Mesodermal cell (in vitro differentiated cells): ENCODE measurements around the gene ASRGL1.
"Not testable (repeated sequence)": the region's sequence is repeated elsewhere in the genome, so short reads cannot be mapped to it uniquely, and the experiment has no call there.

Source experiments
- H3K27ac ChIP-seq: 2 replicates; pipeline ENCODE4 v1.7.0; 2013; ENCODE audit warnings: mild to moderate bottlenecking, low read depth, low read length, moderate library complexity; ENCODE audit not compliant: severe bottlenecking
- H3K36me3 ChIP-seq: 2 replicates; pipeline ENCODE4 v1.7.1; 2013; ENCODE audit warnings: mild to moderate bottlenecking, low read length, moderate library complexity; ENCODE audit not compliant: control insufficient read depth, insufficient read depth
- H3K4me1 ChIP-seq: one replicate; pipeline ENCODE4 v1.7.1; 2013; ENCODE audit warnings: mild to moderate bottlenecking, low read length; ENCODE audit not compliant: insufficient read depth, control insufficient read depth, poor library complexity, severe bottlenecking
- H3K4me3 ChIP-seq: 2 replicates; pipeline ENCODE4 v1.7.0; 2013; ENCODE audit warnings: low read length, control low read depth, mild to moderate bottlenecking; ENCODE audit not compliant: insufficient read depth, poor library complexity, severe bottlenecking; ENCODE audit errors: extremely low read depth
- H3K9me3 ChIP-seq: 2 replicates; pipeline ENCODE4 v1.7.1; 2013; ENCODE audit warnings: mild to moderate bottlenecking, low read length, moderate library complexity; ENCODE audit not compliant: control insufficient read depth
- WGBS, 2 experiments: methylation state at CpG; one replicate each; pipeline ENCODE4 v1.1.5; 2013; ENCODE audit warnings: missing lambda C conversion rate in 2 of 2; ENCODE audit not compliant: insufficient coverage in 2 of 2; 5-methylcytosine and 5-hydroxymethylcytosine counted together

The ASRGL1 gene

GRCh38 chr11:62326719-62327118 is 10.5 kb upstream of the ASRGL1 start:
- not testable (repeated sequence) for H3K4me3 ChIP-seq, H3K4me1 ChIP-seq, H3K27ac ChIP-seq, H3K36me3 ChIP-seq, H3K9me3 ChIP-seq
- 18 to 20% methylated on average over 2 to 3 of the region's 6 CpGs for WGBS, 2 experiments

- not testable (repeated sequence) for H3K36me3 ChIP-seq, H3K4me1 ChIP-seq, H3K4me3 ChIP-seq, H3K9me3 ChIP-seq, H3K27ac ChIP-seq
- 91 to 98% methylated on average over 4 to 9 of the region's 14 CpGs for WGBS, 2 experiments
These were observed 9.7 kb upstream of the ASRGL1 start for GRCh38 chr11:62327541-62327940.

GRCh38 chr11:62331264-62331663 is 6.0 kb upstream of the ASRGL1 start:
- H3K36me3 ChIP-seq, H3K9me3 ChIP-seq, H3K4me1 ChIP-seq, H3K4me3 ChIP-seq, H3K27ac ChIP-seq: not testable (repeated sequence)
- 80 to 96% methylated on average over 2 of the region's 3 CpGs for WGBS, 2 experiments

GRCh38 chr11:62333768-62334167 is 3.5 kb upstream of the ASRGL1 start:
- no peak overlapping the region for H3K4me3 ChIP-seq
- H3K9me3 ChIP-seq: no peaks in the 10 kb centered on the region
- 76 to 85% methylated on average over 3 to 4 of the region's 5 CpGs for WGBS, 2 experiments
- H3K27ac ChIP-seq: no peak overlapping the region
- no peaks in the 10 kb centered on the region for H3K36me3 ChIP-seq
- no peaks in the 10 kb centered on the region for H3K4me1 ChIP-seq

GRCh38 chr11:62336949-62337302 is 322 bp upstream of the ASRGL1 start:
- not testable (repeated sequence) for H3K27ac ChIP-seq, H3K4me1 ChIP-seq, H3K9me3 ChIP-seq, H3K36me3 ChIP-seq
- H3K4me3 ChIP-seq: peak overlapping the region; percentile 64
- whole genome bisulfite sequencing, 2 experiments: 83 to 84% methylated on average over 18 to 19 of the region's 19 CpGs

GRCh38 chr11:62338218-62338617 is 970 bp downstream of the ASRGL1 start:
- H3K9me3 ChIP-seq: no peaks in the 10 kb centered on the region
- WGBS, 2 experiments: 83% methylated on average over 1 of the region's 1 CpG; no CpG with 5 or more reads in 1 of the 2 experiments
- H3K36me3 ChIP-seq: no peaks in the 10 kb centered on the region
- H3K4me1 ChIP-seq: no peaks in the 10 kb centered on the region
- H3K27ac ChIP-seq: no peak overlapping the region
- H3K4me3 ChIP-seq: peak overlapping the region; percentile 64

GRCh38 chr11:62340269-62340901 is 3.1 kb downstream of the ASRGL1 start:
- Histone ChIP-seq H3K27ac (no peak overlapping the region), H3K4me3 (no peak overlapping the region), H3K4me1 (no peaks in the 10 kb centered on the region), H3K9me3 (no peaks in the 10 kb centered on the region), H3K36me3 (no peaks in the 10 kb centered on the region)
- WGBS, 2 experiments: 43 to 75% methylated on average over 2 of the region's 6 CpGs

GRCh38 chr11:62341588-62341987 is 4.3 kb downstream of the ASRGL1 start:
- H3K27ac ChIP-seq: no peak overlapping the region
- H3K4me3 ChIP-seq: no peak overlapping the region
- WGBS, 2 experiments: no CpG with 5 or more reads among the region's 4 CpGs
- H3K36me3 ChIP-seq: no peaks in the 10 kb centered on the region
- no peaks in the 10 kb centered on the region for H3K9me3 ChIP-seq
- H3K4me1 ChIP-seq: no peaks in the 10 kb centered on the region

- WGBS, 2 experiments: 95 to 100% methylated on average over 1 to 3 of the region's 7 CpGs
These were observed 6.5 kb downstream of the ASRGL1 start for GRCh38 chr11:62343646-62344190.

GRCh38 chr11:62344210-62344609 is 7.0 kb downstream of the ASRGL1 start:
- Histone ChIP-seq H3K4me3 (no peak overlapping the region), H3K27ac (no peak overlapping the region)
- 100% methylated on average over 1 of the region's 1 CpG; no CpG with 5 or more reads in 1 of the 2 experiments for WGBS, 2 experiments

More at GRCh38 chr11:62343646-62344190, 6.5 kb downstream of the ASRGL1 start:
- not testable (repeated sequence) for H3K4me1 ChIP-seq, H3K9me3 ChIP-seq, H3K27ac ChIP-seq, H3K4me3 ChIP-seq, H3K36me3 ChIP-seq

GRCh38 chr11:62345861-62346260 is 8.6 kb downstream of the ASRGL1 start:
- no peaks in the 10 kb centered on the region for H3K36me3 ChIP-seq
- H3K4me3 ChIP-seq: no peak overlapping the region
- 91 to 95% methylated on average over 3 to 4 of the region's 6 CpGs for WGBS, 2 experiments
- no peak overlapping the region for H3K27ac ChIP-seq
- H3K4me1 ChIP-seq: no peaks in the 10 kb centered on the region
- H3K9me3 ChIP-seq: no peaks in the 10 kb centered on the region

More at GRCh38 chr11:62344210-62344609, 7.0 kb downstream of the ASRGL1 start:
- Histone ChIP-seq H3K9me3 (no peaks in the 10 kb centered on the region), H3K4me1 (no peaks in the 10 kb centered on the region), H3K36me3 (no peaks in the 10 kb centered on the region)
